Stromal cell of bone marrow (primary cell): ENCODE data around the gene NKAIN1.
"Not testable (repeated sequence)": the region's sequence is repeated elsewhere in the genome, so short reads cannot be mapped to it uniquely, and the experiment has no call there.

ENCODE experiments used
- DNase-seq: peaks from one replicate; pipeline ENCODE4 v3.0.0-alpha.2; 2012; ENCODE audit warnings: low read depth

The NKAIN1 gene

DNA sequence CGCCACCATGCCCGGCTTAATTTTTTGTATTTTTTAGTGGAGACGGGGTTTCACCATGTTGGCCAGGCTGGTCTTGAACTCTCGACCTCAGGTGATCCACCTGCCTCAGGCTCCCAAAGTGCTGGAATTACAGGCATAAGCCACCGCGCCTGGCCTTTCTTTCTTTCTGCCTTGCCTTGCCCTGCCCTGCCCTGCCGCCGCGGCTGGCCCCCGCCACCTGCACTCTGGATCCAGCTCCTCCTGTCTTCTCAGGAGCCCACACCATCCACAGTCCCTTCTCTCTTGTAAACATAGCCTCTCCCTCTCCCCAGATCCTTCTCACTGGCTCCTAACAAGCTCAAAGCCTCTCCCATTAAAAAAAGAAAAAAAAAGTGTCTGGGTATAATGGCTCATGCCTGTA, 44.4 kb downstream of the NKAIN1 start:
- DNase-seq, result not testable (repeated sequence)

DNA sequence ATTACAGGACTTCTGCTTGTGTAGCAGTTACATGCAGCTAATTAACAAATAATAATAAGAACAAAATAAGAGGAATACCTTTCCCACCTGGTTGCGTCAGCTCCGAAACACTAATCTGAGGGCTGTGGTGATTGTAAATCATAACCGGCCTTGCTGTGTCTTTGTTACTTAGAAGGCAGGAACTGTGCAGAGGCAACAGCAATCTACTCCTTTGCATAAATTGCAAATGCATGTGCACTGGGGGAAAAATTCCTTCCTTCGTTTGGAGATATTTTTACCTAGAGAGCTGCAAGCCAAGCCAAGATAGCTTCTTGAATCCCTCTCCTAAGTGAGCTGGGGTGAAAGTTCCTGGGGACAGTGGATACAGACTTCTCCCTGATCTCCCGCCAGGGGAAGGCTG, 46.0 kb downstream of the NKAIN1 start:
- DNase-seq, result no peak

DNA sequence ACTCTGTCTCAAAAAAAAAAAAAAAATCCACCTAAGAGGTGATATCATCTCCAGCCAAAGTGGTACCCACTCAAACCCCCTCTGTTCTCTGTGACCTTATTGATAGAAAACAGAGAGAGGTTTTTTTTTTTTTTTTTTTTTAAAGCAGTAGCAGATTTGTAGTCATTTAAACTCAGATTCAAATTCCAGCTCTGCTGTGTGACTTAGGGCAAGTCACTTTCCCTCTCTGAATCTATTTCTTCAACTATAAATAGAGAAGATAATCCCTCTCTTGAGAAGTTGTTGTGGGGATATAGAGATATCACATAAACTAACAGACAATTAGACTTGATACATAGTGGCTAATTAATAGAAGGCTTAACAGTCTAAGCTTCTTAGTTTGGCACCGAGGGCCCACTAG, 48.4 kb downstream of the NKAIN1 start:
- no peak for DNase-seq

DNA sequence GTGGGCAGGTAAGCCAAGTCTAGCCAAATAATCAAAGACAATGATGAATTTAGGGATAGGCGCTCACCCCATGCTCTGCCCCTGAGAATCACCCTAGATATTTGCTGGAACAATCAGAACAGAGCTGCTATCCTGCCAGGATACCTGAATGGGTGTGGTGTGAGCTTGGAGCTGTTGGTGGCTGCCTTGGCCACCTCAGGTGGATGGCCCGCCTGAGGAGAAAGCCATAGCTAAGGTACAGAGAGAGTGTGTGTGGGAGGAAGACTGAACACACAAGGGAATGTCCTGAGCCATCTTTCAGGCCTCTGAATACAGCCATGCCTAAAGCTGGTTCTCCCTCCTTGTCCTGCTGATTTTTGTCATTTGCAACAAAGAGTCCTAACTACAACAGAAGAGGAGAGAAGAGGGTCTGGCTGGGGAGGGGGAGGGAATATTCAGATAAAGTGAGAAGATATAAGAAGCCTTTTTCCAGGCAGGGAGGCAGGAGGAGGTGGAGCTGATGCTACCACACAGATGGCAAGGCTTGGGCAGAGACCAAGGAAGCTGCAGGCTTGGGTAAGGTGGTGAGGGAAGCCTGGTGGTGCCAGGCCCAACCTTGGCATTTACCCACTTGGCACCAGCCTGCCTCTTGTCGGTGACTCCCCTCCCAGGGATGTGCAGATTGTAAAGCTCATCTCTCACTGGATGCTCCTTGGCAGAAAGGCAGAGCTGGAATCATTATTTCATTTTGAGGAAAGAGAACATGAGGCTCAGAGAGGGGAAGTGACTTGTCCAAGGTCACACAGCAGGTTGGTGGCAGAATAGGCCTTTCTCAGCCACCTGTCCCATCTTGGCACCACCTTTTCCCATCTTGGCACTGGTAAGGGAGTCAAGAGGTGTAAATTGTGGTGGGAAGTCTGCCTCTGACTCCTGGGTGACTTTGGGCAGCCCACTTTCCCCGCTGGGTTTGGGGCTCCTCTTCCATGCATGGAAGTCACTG, 49.7 kb downstream of the NKAIN1 start:
- no peak for DNase-seq

DNA sequence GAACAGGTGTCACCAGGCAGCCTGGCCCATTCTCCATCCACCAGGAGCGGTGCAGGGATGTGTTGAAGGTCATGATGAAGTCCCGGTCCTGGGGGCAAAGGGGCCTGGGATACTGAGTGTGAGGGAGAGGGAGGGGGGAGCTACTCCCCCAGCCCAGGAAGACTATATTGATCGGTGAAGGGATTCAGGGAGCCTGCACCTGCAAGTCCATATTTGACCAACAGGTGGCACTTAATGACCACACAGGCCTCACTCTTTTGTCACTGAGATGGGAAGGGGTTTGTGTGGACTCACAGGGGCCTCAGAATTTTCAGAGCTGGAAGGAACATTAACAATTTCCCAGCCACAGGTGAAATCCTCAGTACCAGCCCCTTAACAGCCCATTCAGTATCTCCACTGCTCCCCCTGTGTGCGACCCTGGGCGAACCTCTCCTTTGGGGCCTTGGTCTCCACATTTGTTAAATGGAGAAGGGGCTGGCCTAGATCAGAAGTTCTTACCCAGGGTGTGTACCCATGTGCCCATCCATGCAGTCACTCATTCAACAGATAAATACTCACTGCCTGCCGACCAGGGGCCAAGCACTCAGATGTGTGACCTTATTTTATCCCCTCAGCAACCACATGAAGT, 55.6 kb downstream of the NKAIN1 start:
- DNase-seq, result no peak

DNA sequence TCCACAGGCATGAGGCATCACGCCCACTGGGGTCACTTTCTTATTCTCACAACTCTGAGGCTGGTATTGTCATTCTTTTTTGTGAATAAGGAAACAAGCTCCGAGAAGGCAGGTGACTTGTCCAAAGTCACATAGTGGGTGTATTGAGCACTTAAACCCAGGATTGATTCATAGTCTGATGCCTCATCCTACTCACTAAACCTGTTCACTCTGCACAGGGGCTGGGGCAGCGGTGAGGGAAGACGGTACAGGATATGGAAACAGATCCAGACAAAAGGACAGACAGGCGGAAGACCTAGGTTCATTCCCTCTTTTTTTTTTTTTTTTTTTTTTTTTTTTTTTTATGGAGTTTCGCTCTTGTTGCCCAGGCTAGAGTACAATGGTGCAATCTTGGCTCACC, 56.6 kb downstream of the NKAIN1 start:
- no peak for DNase-seq

DNA sequence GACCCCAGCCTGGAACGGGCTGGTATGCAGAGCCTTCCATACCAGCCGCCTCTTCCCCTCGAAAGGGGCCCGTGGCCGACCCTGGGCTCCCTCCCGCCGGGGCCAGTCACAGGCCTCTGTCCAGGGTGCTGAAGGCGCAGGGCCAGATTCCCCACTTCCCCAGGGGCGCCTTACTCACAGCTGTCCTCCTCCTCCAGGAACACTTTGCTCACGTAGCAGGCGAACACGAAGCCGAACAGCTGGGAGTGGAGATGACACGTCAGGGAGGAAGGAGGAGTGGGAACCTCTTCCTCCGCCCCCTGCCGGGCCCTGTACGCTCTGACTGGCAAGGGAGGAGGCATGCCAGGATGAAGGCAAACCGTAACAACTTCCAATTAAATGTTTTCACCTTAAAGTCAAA, 57.3 kb downstream of the NKAIN1 start:
- peak; percentile 90 for DNase-seq

DNA sequence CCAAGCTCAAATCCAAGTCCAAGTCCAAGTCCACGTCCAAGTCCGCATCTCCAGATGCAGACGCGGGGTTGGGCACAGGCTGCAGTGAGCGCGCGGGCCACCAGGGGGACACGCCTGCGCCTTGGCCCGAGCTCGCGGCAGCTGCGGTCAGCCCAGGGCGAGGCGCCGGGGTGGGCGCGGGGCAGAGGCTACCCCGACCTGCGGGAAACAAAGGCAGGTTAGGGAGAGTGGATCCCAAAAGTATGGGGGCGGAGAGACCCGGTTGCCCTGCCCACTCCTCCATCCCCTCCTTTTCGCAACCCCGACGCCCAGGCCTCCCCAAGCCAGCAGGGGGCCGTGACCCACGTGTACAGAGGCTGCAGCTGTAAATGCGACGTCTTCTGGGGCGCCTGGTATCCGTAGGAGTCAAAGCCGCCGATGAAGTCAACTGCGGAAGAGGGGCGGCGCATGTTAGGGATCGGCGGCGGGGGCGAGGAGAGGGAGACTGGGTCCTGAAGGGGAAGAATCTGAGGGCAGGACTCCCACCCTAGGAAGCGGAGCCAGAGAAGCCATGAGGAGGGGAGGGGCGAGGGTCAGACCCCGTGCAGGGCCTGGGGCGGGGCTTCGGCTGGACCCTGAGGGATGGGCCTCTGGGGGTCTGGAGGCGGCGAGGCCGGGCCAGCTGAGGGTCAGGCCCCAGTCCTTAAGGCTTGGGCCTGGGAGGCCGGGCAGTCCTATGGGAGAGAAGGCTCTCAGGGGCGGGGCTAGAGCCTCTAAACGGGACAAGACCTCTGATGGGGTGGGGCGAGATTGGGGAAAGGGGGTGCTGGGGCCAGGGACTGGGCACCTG, 58.0 kb downstream of the NKAIN1 start:
- DNase-seq, result no peak

DNA sequence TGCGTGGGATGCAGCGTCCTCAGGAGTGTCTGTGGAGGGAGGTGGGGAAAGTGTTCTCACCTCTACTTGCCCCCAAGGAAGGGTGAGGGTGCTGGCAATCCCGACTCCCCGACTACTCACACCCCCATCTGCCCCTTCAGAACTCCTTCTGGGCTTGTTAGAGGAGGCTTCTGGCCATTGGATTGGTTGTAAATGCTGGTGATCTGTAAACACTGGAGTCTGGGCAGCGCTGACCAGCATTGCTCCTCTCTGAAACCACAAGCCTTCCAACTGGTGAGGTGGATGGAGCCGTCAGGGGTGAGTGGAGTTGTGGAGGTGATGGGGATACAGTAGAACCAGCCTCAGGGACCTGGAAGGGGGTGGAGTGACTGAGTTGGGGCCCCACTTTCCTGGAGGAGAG, 59.3 kb downstream of the NKAIN1 start:
- DNase-seq, result no peak

DNA sequence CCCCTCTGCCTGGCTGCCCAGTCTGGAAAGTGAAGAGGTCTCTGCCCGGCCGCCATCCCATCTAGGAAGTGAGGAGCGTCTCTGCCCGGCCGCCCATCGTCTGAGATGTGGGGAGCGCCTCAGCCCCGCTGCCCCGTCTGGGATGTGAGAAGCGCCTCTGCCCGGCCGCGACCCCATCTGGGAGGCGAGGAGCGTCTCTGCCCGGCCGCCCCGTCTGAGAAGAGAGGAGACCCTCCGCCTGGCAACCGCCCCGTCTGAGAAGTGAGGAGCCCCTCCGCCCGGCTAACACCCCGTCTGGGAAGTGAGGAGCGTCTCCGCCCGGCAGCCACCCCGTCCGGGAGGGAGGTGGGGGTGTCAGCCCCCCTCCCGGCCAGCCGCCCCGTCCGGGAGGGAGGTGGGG, 63.4 kb downstream of the NKAIN1 start:
- not testable (repeated sequence) for DNase-seq

DNA sequence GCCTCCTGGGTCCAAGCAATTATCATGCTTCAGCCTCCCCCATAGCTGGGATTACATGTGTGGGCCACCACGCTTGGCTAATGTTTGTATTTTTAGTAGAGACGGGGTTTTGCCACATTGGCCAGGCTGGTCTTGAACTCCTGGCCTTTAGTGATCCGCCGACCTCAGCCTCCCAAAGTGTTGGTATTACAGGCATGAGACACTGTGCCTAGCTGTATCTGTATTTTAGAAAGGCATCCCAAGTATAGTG, 69.3 kb downstream of the NKAIN1 start:
- DNase-seq, result no peak

DNA sequence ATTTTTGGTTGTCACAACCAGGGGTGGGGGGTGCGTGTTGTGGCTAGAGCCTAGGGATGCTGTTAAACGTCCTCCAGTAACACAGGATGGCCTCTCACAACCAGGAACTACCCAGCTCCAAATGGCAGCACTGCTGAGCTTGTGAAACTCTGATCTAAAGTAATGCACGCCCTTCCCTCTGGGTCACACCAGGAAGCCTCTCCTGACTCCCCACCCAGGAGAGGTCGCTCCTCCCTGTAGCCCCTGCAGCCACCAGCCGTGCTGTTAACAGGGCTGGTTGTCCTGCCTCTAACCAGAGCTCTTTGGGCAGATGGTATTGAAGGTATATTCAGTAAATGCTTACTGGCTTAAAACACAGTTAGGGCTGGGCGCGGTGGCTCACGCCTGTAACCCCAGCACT, 73.2 kb downstream of the NKAIN1 start:
- DNase-seq, result no peak

DNA sequence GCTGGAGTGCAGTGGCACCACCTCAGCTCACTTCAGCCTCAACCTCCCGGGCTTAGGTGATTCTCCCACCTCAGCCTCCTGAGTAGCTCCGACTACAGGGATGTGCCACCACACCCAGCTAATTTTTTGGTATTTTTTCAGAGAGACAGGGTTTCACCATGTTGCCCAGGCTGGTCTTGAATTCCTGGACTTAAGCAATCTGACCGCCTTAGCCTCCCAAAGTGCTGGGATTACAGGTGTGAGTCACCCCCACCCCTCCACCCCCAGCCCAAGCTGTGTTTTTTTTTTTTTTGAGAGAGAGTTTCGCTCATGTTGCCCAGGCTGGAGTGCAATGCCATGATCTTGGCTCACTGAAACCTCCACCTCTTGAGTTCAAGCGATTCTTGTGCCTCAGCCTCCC, 75.4 kb downstream of the NKAIN1 start:
- DNase-seq, result no peak

DNA sequence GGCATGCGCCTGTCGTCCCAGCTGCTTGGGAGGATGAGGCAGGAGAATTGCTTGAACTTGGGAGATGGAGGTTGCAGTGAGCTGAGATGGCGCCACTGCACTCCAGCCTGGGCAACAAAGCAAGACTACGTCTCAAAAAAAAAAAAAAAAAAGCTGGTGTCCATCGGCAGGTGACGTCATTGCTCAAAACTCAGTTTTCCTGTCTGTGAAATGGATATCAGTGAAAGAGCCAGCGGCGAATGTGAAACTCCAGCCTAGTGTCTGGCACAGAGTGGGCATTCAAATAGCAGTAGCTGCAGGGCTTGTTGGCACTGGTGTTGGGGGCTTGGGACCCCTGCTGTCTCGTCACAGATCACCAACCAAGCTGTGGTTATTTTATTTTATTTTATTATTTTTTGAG, 75.8 kb downstream of the NKAIN1 start:
- DNase-seq, result no peak

DNA sequence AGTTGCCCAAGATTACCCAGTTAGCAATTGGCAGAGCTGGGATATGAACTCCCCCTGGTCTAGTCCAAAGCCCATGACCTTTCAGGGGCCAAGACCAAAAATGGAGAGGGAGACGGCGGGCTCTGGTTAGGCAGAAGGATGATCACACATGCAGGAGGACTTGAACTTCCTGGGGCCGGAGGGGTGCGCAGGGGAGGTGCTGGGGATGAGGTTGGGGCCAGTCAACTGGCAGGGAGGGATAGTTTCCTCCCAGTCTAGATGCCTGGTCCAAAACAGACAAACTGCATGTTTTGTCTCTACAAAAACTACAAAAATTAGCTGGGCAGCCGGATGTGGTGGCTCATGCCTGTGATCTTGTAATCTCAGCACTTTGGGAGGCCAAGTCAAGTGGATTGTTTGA, 78.1 kb downstream of the NKAIN1 start:
- DNase-seq, result no peak

DNA sequence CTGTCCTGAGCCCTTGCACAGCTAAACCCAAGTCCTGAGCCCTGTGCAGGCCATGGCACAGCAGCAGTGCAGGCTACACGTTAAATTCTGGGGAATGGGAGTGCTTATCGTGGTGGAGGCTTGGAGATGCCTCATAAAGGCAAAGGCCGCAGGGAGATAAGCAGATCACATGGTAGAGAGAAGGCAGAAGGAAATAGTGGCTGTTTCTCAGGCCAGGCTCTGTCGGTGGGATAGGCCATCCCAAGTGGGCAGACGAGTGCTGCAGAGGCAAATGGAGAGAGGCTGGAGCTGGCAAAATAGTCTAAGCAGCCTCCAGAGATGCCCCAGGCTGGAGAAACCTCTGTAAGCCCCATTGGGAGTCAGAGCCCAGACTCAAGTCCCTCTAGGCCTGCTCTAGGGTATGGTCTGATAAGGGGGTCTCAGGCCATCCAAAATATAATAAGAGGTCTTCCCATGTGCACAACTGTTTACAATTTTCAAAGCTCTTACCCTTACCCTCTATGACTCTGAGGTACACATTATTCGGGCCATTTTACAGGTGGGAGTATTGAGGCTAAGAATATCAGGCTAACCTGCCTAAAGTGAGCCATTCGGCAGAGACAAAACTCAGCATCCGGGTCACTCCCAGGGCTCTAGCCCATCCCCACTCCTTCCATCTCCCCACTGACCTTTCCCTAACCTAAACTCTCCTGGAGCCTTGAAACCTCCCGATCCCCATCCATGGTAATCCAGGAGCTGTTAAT, 79.6 kb downstream of the NKAIN1 start:
- DNase-seq, result no peak

DNA sequence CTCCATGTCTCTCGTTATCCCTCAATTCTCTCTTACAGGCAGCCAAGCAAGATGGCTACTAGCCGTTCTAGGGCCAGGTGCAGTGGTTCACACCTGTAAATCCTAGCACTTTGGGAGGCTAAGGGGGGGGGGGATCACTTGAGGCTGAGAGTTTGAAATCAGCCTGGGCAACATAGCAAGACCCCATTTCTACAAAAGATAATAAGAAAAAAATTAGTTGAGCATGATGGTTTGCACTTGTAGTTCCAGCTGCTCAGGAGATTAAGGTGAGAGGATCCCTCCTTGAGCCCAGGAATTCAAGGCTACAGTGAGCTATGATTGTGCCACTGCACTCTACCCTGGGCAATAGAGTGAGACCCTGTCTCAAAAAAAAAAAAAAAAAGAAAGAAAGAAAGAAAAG, 80.4 kb downstream of the NKAIN1 start:
- DNase-seq, result no peak

DNA sequence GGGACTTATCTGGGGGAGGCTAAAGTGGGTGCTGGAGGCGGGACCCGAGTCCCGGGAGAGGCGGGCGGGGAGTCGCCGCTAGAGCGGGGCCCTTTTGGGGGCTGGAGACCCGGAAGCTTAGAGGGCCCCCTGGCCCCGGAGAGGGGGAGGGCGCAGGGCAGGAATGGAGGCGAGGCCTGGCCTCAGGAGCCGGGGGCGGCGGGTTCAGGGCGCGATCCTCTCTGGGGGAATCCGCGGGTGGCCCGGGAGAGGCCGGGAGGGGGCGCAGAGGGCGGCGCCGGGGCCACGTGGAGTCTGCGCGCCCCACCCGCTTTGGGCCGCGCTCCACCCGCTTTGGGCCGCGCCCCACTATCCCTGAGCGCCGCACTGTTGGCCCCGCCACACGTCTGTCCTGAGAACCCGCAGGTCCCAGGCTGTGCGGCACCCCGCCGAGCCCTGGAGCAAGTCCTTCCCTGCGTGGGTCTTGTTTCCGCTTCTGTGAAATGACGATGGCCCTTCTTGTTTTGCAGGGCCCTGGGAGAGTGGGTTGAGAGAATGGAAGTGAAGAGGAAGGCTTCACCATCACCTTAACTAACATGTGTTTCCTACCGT, 84.4 kb downstream of the NKAIN1 start:
- DNase-seq, result no peak

DNA sequence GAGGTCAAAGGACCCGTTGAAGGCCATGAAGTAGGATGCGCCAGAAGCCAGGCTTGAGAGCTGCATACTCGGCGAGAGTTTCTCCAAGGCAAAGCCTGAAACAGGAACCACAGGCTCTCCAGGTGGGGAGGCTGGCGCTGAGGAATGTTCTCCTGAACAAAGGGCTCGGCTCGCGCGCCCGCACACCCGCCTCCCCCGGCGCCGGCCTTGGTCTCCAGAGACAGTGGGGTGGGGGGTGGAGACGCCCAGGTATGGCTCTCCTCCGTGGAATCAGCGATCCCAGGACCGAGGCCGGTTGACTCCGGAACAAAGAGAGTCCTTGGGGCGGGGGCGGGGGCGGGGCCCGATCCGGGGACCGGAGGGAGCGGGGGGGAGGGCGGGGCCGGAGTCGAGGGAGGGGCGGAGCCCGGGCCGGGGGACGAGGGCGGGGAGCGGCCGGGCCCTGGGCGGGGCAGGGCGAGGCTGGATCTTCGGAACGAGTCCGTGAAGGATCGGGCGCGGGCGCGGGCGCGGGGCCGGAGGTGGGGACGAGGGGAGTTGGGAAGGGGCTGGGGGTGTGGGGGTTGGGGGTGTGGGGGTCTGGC, 85.0 kb downstream of the NKAIN1 start:
- no peak for DNase-seq

DNA sequence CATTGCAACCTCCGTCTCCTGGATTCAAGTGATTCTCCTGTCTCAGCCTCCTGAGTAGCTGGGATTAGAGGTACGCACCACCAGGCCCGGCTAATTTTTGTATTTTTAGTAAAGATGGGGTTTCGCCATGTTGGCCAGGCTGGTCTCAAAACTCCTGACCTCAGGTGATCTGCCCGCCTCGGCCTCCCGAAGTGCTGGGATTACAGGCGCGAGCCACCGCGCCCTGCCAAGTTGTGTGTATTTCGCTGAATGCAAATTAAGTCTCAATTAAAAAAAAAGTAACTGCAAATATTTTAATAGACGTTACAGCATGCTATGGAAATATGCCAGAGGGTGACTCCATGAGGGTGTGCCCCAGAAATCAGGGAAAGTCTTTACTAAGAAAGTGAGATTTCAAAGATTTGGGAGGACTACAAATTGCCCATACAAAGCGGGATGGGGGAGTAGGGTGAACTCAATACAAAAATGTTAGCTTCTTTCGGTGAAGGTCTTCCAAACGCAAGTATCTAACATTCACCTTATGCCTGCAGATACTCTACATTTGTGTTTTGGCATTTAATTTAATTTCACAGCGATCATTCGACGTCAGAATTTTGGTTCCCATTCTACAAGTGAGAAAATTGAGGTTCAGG, 85.6 kb downstream of the NKAIN1 start:
- no peak for DNase-seq

DNA sequence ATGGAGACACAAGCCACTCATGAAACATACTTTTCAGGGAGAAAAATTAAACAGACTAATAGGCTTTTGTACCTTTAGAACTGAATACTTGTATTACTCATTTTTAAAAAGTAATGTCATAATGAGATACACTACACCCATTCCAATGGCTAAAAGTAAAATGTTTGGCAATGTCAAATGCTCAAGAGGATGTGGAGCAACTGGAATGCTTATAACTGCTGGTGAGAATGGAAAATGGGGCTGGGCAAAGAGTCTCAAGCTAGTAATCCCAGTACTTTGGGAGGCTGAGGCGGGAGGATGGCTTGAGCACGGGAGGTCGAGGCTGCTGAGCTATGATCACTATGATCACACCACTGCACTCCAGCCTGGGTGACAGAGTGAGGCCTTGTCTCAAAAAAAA, 86.3 kb downstream of the NKAIN1 start:
- DNase-seq, result no peak
